DMS53 (cell line): ENCODE data around the gene C3AR1.
"Not testable (repeated sequence)": the region's sequence is repeated elsewhere in the genome, so short reads cannot be mapped to it uniquely, and the experiment has no call there.

Source experiments
- DNase-seq: peaks from one replicate; lab custom pipeline; 2025; lab: John Stamatoyannopoulos, UW

The C3AR1 gene

GRCh38 chr12:8065991-8066594 lies at the start of gene C3AR1:
C3AR1 (minus strand) TSS chr12:8066359; CDS start chr12:8060185, 6,174 bp downstream.
- DNase-seq: no peak

GRCh38 chr12:8113117-8113516 lies 47.0 kb upstream of the C3AR1 start:
- not testable (repeated sequence) for DNase-seq

GRCh38 chr12:8108808-8109398 lies 42.7 kb upstream of the C3AR1 start:
- DNase-seq: peak; percentile 91

GRCh38 chr12:8099235-8099634 lies 33.1 kb upstream of the C3AR1 start:
- DNase-seq: no peak

GRCh38 chr12:8096281-8096915 lies 30.2 kb upstream of the C3AR1 start:
- DNase-seq: no peak

- DNase-seq: no peak
Observed at GRCh38 chr12:8093291-8093690, 27.1 kb upstream of the C3AR1 start.

- no peak for DNase-seq
Observed at GRCh38 chr12:8089716-8090115, 23.6 kb upstream of the C3AR1 start.

GRCh38 chr12:8089277-8089676 lies 23.1 kb upstream of the C3AR1 start:
- DNase-seq: not testable (repeated sequence)

- no peak for DNase-seq
Observed at GRCh38 chr12:8088574-8088973, 22.4 kb upstream of the C3AR1 start.

GRCh38 chr12:8087666-8088065 lies 21.5 kb upstream of the C3AR1 start:
- no peak for DNase-seq

- DNase-seq: not testable (repeated sequence)
Observed at GRCh38 chr12:8084351-8084750, 18.2 kb upstream of the C3AR1 start.

GRCh38 chr12:8082808-8083100 lies 16.6 kb upstream of the C3AR1 start:
- DNase-seq: no peak

GRCh38 chr12:8081251-8081920 lies 15.2 kb upstream of the C3AR1 start:
- DNase-seq: peak; percentile 58

- no peak for DNase-seq
Observed at GRCh38 chr12:8080120-8080519, 14.0 kb upstream of the C3AR1 start.

- DNase-seq: no peak
Observed at GRCh38 chr12:8078916-8079315, 12.8 kb upstream of the C3AR1 start.

GRCh38 chr12:8078398-8078797 lies 12.2 kb upstream of the C3AR1 start:
- DNase-seq: peak; percentile 81

GRCh38 chr12:8077207-8077606 lies 11.0 kb upstream of the C3AR1 start:
- peak; percentile 39 for DNase-seq

GRCh38 chr12:8076366-8076765 lies 10.2 kb upstream of the C3AR1 start:
- DNase-seq: no peak

- no peak for DNase-seq
Observed at GRCh38 chr12:8075935-8076334, 9.8 kb upstream of the C3AR1 start.

- not testable (repeated sequence) for DNase-seq
Observed at GRCh38 chr12:8071820-8072219, 5.7 kb upstream of the C3AR1 start.

GRCh38 chr12:8069582-8069981 lies 3.4 kb upstream of the C3AR1 start:
- no peak for DNase-seq

- DNase-seq: no peak
Observed at GRCh38 chr12:8064131-8064530, 2.0 kb downstream of the C3AR1 start.

GRCh38 chr12:8058506-8058905 lies 7.7 kb downstream of the C3AR1 start:
- DNase-seq: no peak
